Measurements from ENCODE around the gene DSG3.

DSG3 gene

DNA sequence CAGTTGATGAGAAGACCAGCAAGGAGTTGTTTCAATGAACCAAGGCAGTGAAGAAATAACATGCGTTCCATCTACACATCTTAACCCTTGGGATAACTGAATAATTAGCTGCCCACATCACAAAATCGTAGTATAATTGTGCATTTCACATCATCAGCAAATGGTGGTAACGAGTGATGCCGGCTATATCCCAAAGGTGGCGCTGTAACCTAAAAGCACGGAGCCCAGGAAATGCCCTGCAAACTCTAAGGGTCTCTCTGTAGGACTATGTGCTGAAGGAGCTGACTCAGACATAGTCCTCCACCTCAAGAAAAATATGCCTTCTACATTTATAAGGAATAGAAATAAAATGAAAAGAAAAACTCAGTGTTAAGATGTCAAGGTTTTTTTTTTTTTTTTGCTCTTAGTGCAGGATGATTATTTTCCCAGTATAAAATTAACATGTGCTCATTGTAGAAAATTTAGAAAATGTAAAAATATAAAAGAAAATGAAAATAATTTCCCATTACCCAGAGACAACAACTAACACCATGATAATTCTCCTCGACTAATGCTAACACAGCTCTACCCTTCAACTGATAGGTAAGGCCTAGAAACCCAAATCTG is 23.1 kb upstream of the DSG3 start:
- TF ChIP-seq REST (IDR thresholded peaks at IDR 0.05; ENCODE audit: insufficient read depth in 1 of 2, low read depth in 2 of 2, low read length in 2 of 2): no peak
- no peak for TF ChIP-seq POLR2AphosphoS5 (IDR thresholded peaks at IDR 0.05; ENCODE audit: low read depth, low read length)
- no peak for TF ChIP-seq FOXP2 (optimal IDR thresholded peaks at IDR 0.05; ENCODE audit: borderline replicate concordance, extremely low read depth, extremely low read length, insufficient read depth)
- TF ChIP-seq TAF1 (IDR thresholded peaks at IDR 0.05; ENCODE audit: borderline replicate concordance, insufficient read depth, low read length): no peak

DNA sequence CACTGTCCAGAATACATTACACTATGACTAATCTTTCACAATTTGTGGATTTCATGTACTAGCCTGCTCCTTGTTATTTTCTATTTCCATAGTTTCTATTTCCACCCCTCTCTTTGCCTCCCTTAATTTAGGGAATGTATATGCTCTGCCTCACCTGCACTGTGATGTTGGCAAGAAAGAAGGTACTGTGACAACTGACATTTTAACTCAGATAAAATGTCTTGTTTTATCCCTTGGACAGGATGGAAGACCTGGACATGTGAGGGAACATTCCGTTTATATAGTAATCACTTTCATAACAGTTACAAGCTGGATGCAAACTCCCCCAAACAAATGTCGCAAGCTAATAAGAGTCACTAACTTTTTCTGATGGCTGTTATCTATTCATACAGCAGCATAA is 21.5 kb upstream of the DSG3 start:
- TF ChIP-seq POLR2AphosphoS5 (IDR thresholded peaks at IDR 0.05; ENCODE audit: low read depth, low read length): no peak
- no peak for TF ChIP-seq SIN3A (IDR thresholded peaks at IDR 0.05; ENCODE audit: borderline replicate concordance, insufficient read depth, low read length)
- no peak for TF ChIP-seq TAF1 (IDR thresholded peaks at IDR 0.05; ENCODE audit: borderline replicate concordance, insufficient read depth, low read length)
- TF ChIP-seq REST (IDR thresholded peaks at IDR 0.05; ENCODE audit: insufficient read depth in 1 of 2, low read depth in 2 of 2, low read length in 2 of 2): no peak
- TF ChIP-seq FOXP2 (optimal IDR thresholded peaks at IDR 0.05; ENCODE audit: borderline replicate concordance, extremely low read depth, extremely low read length, insufficient read depth): no peak

DNA sequence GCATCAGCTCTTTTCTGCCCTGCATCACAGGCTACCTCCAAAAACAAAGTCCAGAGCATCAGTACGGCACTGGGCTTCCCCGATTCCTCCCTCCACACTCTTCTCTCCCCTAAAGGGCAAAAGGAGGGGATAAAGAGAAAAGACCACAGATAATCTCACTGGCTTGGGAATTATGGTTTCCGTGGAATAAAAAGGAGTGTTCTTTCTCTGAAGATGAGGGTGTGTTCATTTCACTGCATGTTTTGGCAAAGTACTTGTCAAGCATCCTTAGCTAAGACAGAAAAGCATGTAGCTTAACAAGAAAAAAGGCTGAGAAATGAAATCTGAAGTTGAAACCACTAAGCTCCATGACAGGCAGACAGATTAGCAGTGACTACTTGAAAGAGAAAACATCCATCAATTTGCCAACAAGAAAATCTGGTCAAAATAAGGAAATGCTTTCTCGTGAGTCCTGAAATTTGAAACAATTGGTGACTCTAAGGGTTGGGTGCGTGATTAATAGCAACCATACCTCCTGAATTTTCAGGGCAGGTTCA is 20.6 kb upstream of the DSG3 start:
- TF ChIP-seq SIN3A (IDR thresholded peaks at IDR 0.05; ENCODE audit: borderline replicate concordance, insufficient read depth, low read length): no peak

GRCh38 chr18:31428211-31428610 is 19.3 kb upstream of the DSG3 start:
- no peak for TF ChIP-seq FOXP2 (optimal IDR thresholded peaks at IDR 0.05; ENCODE audit: borderline replicate concordance, extremely low read depth, extremely low read length, insufficient read depth)
- no peak for TF ChIP-seq REST (IDR thresholded peaks at IDR 0.05; ENCODE audit: insufficient read depth in 1 of 2, low read depth in 2 of 2, low read length in 2 of 2)
- no peak for TF ChIP-seq SIN3A (IDR thresholded peaks at IDR 0.05; ENCODE audit: borderline replicate concordance, insufficient read depth, low read length)
- TF ChIP-seq TAF1 (IDR thresholded peaks at IDR 0.05; ENCODE audit: borderline replicate concordance, insufficient read depth, low read length): no peak
- TF ChIP-seq POLR2AphosphoS5 (IDR thresholded peaks at IDR 0.05; ENCODE audit: low read depth, low read length): no peak

- TF ChIP-seq SIN3A (IDR thresholded peaks at IDR 0.05; ENCODE audit: borderline replicate concordance, insufficient read depth, low read length) (no peak), FOXP2 (optimal IDR thresholded peaks at IDR 0.05; ENCODE audit: borderline replicate concordance, extremely low read depth, extremely low read length, insufficient read depth) (no peak), REST (IDR thresholded peaks at IDR 0.05; ENCODE audit: insufficient read depth in 1 of 2, low read depth in 2 of 2, low read length in 2 of 2) (no peak), TAF1 (IDR thresholded peaks at IDR 0.05; ENCODE audit: borderline replicate concordance, insufficient read depth, low read length) (no peak), POLR2AphosphoS5 (IDR thresholded peaks at IDR 0.05; ENCODE audit: low read depth, low read length) (no peak)
These were observed 17.9 kb upstream of the DSG3 start for GRCh38 chr18:31429623-31430022.

All from PFSK-1 (cell line).